ENCODE measurements around the gene LY6G5C. TPM values are rescaled to one million over a fixed set of nuclear protein-coding genes. Genes with fewer than 3 reads are reported as not detected.

Gene LY6G5C
- total RNA-seq, 1 experiment from 2014 or later = not detected

GRCh38 chr6:31663126-31663960 lies 17.5 kb downstream of the LY6G5C start:
- no peak for DNase-seq (ENCODE audit: low spot score)

DNA sequence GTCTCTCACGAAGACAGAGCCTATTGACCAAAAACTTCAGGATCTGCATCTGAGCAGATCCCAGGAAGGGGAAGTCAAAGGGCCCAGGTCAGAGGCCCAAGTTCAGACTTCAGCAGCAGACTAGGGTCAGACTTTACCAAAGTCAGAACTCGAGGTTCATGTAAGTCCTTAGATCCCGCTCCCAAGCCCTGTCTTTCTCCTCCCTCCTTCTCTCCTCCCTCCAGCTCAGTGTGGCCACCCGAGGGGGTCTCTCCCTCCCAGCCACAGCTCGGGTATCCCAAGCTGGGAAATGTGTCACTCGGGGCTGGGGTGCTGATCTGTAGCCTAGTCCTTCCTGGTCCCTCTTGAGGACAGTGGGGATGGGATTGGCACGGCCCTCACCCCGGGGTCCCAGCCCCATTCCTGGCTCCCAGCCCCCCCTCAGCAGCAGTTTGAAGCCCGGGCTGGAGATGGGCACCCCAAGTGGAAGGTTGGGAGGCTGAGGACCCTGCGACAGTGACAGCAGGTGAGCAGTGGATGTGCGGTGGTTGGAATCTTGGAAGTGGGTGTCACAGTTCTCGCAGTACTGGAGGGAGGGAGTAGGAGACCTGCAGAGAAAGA lies 18.6 kb downstream of the LY6G5C start:
- no peak for DNase-seq (ENCODE audit: low spot score)

DNA sequence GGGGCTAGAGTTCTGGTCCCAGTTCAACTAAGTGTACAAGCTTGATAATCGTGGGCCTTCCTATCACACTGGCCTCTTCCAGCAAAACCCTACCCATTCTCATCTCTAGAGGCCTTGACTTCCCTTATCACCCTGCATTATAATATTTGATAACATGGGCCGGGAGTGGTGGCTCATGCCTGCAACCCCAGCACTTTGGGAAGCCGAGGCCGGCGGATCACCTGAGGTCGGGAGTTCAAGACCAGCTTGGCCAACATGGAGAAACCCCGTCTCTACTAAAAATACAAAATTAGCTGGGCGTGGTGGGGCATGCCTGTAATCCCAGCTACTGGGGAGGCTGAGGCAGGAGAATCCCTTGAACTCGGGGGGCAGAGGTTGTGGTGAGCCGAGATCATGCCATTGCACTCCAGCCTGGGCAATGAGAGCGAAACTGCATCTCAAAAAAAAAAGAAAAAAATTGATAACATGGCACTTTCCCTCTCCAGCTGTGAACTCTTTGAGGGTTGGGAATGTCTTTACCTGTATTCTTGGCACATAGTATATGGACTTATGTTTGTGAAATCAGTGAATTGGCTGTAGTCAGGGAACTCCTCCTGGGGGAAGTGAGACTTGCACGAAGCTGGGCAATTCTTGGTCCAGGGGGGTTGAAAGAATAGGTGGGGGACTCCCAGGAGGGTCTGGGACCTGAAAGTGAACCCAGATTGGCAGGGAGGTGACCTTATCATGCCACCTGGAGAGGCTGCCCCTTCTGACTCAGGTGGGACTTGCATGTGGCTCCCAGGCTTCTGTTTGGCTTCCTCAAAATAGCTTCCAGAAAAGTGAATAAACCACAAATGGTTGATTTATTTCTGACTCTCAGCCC lies 19.4 kb downstream of the LY6G5C start:
- DNase-seq (ENCODE audit: low spot score) = no peak

DNA sequence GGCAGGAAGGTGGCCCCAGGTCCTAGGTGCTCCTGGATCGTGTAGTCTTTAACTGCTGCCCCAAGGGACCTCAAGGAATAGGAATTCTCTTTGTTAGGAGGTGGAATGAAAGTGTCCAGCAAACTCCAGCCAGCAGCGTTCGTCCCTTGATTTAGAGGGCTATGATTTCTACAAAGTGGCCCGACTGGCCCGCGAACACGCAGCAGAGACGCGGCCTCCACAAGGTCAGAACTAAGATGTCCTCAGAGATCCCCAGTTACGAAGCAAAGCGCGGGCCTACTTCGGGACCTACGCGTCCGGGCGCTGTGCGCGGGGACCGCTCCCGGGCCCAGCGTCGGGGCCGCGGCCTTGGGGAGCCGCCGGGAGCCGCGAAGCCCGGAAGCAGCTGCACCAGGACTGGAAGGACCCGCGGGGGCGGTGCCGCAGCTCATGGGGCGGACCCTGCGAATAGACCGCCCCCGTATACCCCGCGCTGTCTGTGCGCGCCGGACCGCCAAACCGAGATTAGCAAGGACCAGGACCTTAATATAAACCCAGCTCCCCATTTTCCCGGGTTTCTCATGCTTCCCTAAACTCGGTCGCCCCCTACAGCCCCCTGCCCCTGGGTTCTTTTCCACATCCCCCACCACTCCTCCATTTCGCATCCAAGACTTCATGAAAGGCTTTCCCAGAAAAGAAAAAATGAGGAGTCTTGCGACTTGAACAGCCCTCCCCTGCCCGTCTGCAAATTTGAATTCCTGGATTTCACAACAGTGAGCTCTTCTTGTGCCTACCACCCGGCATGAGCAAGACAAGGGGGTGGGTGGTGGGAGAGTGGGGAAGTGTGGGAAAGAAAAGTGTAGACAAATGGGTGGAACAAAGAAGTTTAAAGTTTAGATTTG lies 20.2 kb downstream of the LY6G5C start, which contains the start of gene C6orf47:
C6orf47 (minus strand) TSS at position 398 of the 881 bp plus-strand sequence. CDS start 831 bp downstream, outside the sequence.
- peak; percentile 68 for DNase-seq (ENCODE audit: low spot score)

- DNase-seq (ENCODE audit: low spot score) = no peak
Measured at GRCh38 chr6:31659649-31660380, 21.1 kb downstream of the LY6G5C start.

DNA sequence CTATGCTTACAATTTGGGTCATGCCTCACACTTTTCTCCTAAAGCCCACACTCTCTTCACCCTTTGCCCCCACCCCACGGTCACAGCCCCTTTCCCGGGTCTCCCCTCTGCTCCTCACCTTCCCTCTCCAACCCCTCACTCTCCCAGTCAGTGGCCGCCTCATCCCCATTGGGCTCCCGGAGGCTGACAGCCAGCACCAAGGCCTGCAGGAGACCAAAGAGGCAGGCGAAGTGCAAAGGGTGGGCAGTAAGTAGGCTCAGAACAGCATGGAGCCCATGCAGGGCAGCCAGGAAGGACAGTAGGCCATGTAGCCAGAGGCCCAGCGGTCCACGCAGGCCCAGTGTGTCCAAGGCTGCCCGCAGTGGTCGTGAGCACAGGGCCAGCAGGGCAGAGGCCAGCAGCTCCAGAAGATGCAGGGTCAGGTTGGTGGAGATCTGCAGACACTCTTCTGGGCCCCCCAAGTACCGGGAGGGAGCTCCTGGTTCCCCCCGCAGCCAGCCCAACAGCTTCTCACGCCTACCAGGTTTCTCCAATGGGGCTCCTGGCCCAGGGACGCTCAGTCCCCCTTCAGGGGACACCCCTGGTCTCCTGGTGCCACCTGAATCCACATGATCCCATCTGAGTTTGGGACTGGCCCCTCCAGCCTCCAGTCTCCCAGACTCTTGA lies 21.8 kb downstream of the LY6G5C start:
- no peak for DNase-seq (ENCODE audit: low spot score)

DNA sequence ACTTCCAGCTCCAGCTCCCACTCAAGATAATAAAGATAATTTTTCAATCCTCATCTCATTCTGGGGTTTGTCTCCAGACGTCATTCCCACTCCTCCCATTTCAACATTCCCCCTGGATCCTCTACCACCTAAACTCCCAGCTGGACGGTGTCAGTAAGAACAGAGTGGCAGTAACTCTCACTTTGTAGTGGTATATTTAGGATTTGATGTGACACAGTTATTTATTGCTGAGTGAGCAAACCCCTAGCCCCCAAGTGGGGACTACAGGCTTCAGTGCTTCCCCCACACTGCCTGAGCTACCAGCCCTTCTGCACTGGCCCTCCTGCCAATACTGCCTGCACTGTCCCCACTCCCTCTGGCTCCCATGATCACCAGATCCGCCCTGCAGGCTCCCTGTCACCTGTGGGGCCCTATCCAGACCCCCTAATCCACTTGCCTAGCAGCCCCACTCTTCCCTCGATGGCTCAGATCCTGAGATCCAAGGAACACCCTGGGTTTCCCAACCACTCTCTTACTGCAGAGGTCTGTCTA lies 22.6 kb downstream of the LY6G5C start:
- no peak for DNase-seq (ENCODE audit: low spot score)

GRCh38 chr6:31657406-31658157 lies 23.3 kb downstream of the LY6G5C start:
- DNase-seq (ENCODE audit: low spot score) = no peak

- DNase-seq (ENCODE audit: low spot score) = no peak
Measured at GRCh38 chr6:31655349-31656237, 25.3 kb downstream of the LY6G5C start, which contains the start of gene APOM. Gene APOM (plus strand): TSS chr6:31655894. CDS start chr6:31655967, 73 bp downstream.

GRCh38 chr6:31654574-31655348 lies 26.1 kb downstream of the LY6G5C start:
- no peak for DNase-seq (ENCODE audit: low spot score)

DNA sequence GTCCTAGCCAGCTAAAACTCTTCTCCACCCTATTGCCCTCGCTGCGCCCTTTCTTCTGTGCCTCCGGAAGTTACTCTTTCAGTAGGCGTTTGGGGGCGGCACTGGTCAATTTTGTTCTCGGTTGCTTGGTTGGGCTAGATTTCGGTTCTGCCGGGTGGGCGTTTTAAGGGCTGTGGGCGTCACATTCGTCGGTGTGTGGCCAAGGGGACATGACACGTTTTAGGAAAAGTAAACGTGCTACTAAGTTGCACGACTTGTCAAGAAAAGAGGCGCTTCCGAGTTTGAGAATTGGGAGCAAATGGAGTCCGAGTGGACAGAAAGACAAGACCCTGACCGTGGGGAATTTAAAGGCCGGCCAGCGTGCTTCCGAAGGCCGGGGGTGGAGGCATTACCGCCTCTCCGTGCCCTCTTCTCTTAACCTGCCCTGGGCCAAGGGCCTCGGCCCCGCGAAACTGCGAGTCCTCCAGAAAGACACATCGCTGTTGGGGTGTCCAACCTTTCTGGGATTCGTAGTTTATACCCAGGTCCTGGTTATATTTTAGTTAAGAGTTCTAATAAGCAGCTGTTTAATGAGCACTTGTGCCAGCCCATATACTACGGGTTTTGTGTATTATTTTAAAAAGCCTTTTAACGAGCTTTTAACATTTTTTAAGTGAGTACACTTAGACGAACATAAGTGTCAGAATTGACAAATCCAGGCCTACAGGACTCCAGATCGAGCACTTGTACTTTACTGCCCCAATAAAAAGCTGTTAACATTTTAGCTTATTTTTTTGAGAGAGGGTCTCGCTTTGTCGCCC lies 27.7 kb downstream of the LY6G5C start:
- peak; percentile 88 for DNase-seq (ENCODE audit: low spot score)

- DNase-seq (ENCODE audit: low spot score) = peak; percentile 78
Measured at GRCh38 chr6:31651602-31652191, 29.2 kb downstream of the LY6G5C start.

DNA sequence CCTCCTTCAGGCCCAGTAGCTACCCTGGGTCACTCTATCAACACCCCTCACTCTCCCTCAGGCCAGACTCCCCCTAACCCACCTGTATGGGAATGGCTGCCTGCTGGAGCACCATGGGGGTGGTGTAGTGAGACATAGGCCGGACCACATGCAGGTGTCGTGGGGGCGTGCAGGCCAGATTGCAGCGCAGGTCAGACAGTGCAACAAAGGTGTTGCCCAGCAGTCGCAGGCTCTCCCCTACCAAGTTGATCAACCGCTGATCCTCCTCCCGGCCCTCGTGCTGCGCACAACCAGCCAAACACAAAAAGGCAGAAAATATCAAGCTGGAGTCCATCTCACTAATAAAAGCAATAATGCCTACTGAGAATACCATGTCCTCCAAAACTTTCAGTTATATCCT lies 35.5 kb downstream of the LY6G5C start:
- DNase-seq (ENCODE audit: low spot score) = no peak

GRCh38 chr6:31643818-31644454 lies 36.9 kb downstream of the LY6G5C start:
- DNase-seq (ENCODE audit: low spot score) = no peak
